Measurements from ENCODE around the gene BTLA.

BTLA gene

GRCh38 chr3:112472691-112473090, 26.6 kb downstream of the BTLA start:
- H3K4me3 ChIP-seq (replicated peaks; ENCODE audit: low read depth, low read length), result no peak overlapping the region
- no peak for DNase-seq (ENCODE audit: low read depth)
- TF ChIP-seq CTCF (IDR thresholded peaks at IDR 0.05; ENCODE audit: low read length, missing control alignments), result no peak

GRCh38 chr3:112471596-112472325, 27.5 kb downstream of the BTLA start:
- TF ChIP-seq CTCF (IDR thresholded peaks at IDR 0.05; ENCODE audit: low read length, missing control alignments), result no peak
- peak; percentile 29 for DNase-seq (ENCODE audit: low read depth)
- H3K4me3 ChIP-seq (replicated peaks; ENCODE audit: low read depth, low read length), result no peak overlapping the region

GRCh38 chr3:112470788-112471187, 28.5 kb downstream of the BTLA start:
- TF ChIP-seq CTCF (IDR thresholded peaks at IDR 0.05; ENCODE audit: low read length, missing control alignments), result no peak
- H3K4me3 ChIP-seq (replicated peaks; ENCODE audit: low read depth, low read length), result no peak overlapping the region
- peak; percentile 6 for DNase-seq (ENCODE audit: low read depth)

DNA sequence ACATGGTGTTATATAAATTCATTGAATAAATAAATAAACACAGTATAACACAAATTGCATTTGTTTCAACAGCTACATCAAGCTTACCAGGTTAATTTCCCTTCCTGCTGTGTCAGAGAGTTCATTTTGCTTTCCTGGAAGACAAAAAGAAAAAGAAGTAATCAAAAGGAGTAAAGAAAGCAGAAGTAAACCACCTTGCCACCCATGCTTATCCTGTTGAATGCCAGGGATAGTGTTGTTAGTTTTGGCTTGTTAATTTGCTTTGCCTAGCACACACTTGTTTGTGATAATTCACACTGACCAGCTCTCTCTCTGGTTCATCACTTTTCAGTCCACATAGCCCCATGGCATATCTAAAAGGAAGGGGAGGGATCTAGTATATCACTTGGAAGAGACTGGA, 29.6 kb downstream of the BTLA start:
- no peak for TF ChIP-seq CTCF (IDR thresholded peaks at IDR 0.05; ENCODE audit: low read length, missing control alignments)
- H3K4me3 ChIP-seq (replicated peaks; ENCODE audit: low read depth, low read length), result no peak overlapping the region
- DNase-seq (ENCODE audit: low read depth), result no peak

GRCh38 chr3:112467539-112467938, 31.7 kb downstream of the BTLA start:
- no peak for TF ChIP-seq CTCF (IDR thresholded peaks at IDR 0.05; ENCODE audit: low read length, missing control alignments)
- no peak for DNase-seq (ENCODE audit: low read depth)
- no peak overlapping the region for H3K4me3 ChIP-seq (replicated peaks; ENCODE audit: low read depth, low read length)

- TF ChIP-seq CTCF (IDR thresholded peaks at IDR 0.05; ENCODE audit: low read length, missing control alignments), result no peak
- no peak overlapping the region for H3K4me3 ChIP-seq (replicated peaks; ENCODE audit: low read depth, low read length)
- DNase-seq (ENCODE audit: low read depth), result no peak
These were observed 33.3 kb downstream of the BTLA start for GRCh38 chr3:112466020-112466419.

DNA sequence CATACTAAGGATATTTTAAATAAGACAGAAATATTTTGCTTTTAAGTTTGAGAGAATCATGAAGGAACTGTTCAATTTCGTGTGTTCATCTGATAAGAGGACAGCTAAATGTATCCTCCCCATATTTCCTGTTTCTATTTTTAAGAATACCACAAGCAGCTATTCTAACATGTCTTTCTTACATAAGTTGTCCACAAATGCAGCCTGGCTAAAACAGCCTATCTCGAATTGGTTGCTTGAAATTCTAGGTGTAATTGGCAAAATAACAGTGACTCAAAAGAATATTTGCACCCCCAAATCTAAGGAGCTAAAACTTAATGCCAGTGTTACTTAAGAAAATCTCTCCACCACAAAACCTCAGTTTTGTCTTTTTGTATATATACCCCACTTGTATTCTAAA, 35.0 kb downstream of the BTLA start:
- DNase-seq (ENCODE audit: low read depth), result peak; percentile 31
- no peak overlapping the region for H3K4me3 ChIP-seq (replicated peaks; ENCODE audit: low read depth, low read length)
- no peak for TF ChIP-seq CTCF (IDR thresholded peaks at IDR 0.05; ENCODE audit: low read length, missing control alignments)
